WTC11 (cell line): ENCODE data around the gene SPTB. TPM values are rescaled to one million over a fixed set of nuclear protein-coding genes. Genes with fewer than 3 reads are reported as not detected.

Experiments
- ATAC-seq: fragments of 200-7000 bp; cut with Tn5 transposase; 2 replicates; pipeline ENCODE4 v1.10.0; 2021; ENCODE audit warnings: mild to moderate bottlenecking, moderate library complexity
- CTCF ChIA-PET: fragments of 300-600 bp; sonication (Branson Sonifier 250); formaldehyde crosslinking; loops from one replicate; lab custom pipeline; 2021; ENCODE audit warnings: antibody characterized with exemption; lab: Charles Lee
- POLR2A ChIA-PET: fragments of 350-600 bp; sonication (Branson Sonifier 250); formaldehyde crosslinking; loops from one replicate; lab custom pipeline; 2021; ENCODE audit warnings: antibody characterized with exemption; lab: Charles Lee
- DNase-seq: peaks from one replicate; pipeline ENCODE4 v3.0.0; 2021; ENCODE audit warnings: low spot score
- H3K27ac Mint-ChIP-seq: 2 replicates; pipeline ENCODE4 v1.8.0; 2021; ENCODE audit warnings: mixed read lengths
- H3K27me3 Mint-ChIP-seq: 2 replicates; pipeline ENCODE4 v1.8.0; 2021; ENCODE audit warnings: low read depth, mild to moderate bottlenecking, moderate library complexity, mixed read lengths
- H3K36me3 Mint-ChIP-seq: 2 replicates; pipeline ENCODE4 v1.8.0; 2021; ENCODE audit warnings: mixed read lengths
- H3K4me1 Mint-ChIP-seq: 2 replicates; pipeline ENCODE4 v1.8.0; 2022; ENCODE audit warnings: mixed read lengths
- H3K4me3 Mint-ChIP-seq: 2 replicates; pipeline ENCODE4 v1.8.0; 2021; ENCODE audit warnings: mild to moderate bottlenecking, moderate library complexity, mixed read lengths
- H3K9me3 Mint-ChIP-seq: 2 replicates; pipeline ENCODE4 v1.8.0; 2021; ENCODE audit warnings: mixed read lengths
- ARID4B ChIP-seq: sonication (generic); formaldehyde crosslinking; IDR thresholded peaks from 2 replicates; pipeline ENCODE4 v1.8.0; 2023; ENCODE audit warnings: missing genetic modification reagents, mild to moderate bottlenecking, borderline replicate concordance
- EMX1 ChIP-seq: fragments of 250-450 bp; sonication (Bioruptor Pico); IDR thresholded peaks from 2 replicates; pipeline ENCODE4 v1.8.0; 2021; ENCODE audit warnings: mild to moderate bottlenecking
- ERG ChIP-seq: fragments of 250-450 bp; sonication (Bioruptor Pico); IDR thresholded peaks from 2 replicates; pipeline ENCODE4 v1.8.0; 2021; ENCODE audit warnings: mild to moderate bottlenecking
- ESRRA ChIP-seq: sonication (generic); formaldehyde crosslinking; IDR thresholded peaks from 2 replicates; pipeline ENCODE4 v1.8.1; 2022; ENCODE audit warnings: mild to moderate bottlenecking, missing genetic modification reagents, borderline replicate concordance
- ETV6 ChIP-seq: sonication (generic); formaldehyde crosslinking; IDR thresholded peaks from 2 replicates; pipeline ENCODE4 v1.8.1; 2022; ENCODE audit warnings: mild to moderate bottlenecking, missing genetic modification reagents
- FOXJ3 ChIP-seq: sonication (generic); formaldehyde crosslinking; IDR thresholded peaks from 2 replicates; pipeline ENCODE4 v1.9.0; 2021; ENCODE audit warnings: missing genetic modification reagents, mild to moderate bottlenecking, borderline replicate concordance
- GRHL2 ChIP-seq: fragments of 250-450 bp; sonication (Bioruptor Pico); IDR thresholded peaks from 2 replicates; pipeline ENCODE4 v1.8.0; 2022; ENCODE audit warnings: mild to moderate bottlenecking, moderate library complexity; ENCODE audit not compliant: insufficient replicate concordance, severe bottlenecking
- JUN ChIP-seq: sonication (generic); formaldehyde crosslinking; IDR thresholded peaks from 2 replicates; pipeline ENCODE4 v1.8.0; 2023; ENCODE audit warnings: mild to moderate bottlenecking, missing genetic modification reagents
- KAT7 ChIP-seq: sonication (generic); formaldehyde crosslinking; IDR thresholded peaks from 2 replicates; pipeline ENCODE4 v1.8.1; 2023; ENCODE audit warnings: missing genetic modification reagents, mild to moderate bottlenecking, borderline replicate concordance
- MAX ChIP-seq: sonication (generic); formaldehyde crosslinking; IDR thresholded peaks from 2 replicates; pipeline ENCODE4 v1.8.0; 2022; ENCODE audit warnings: mild to moderate bottlenecking, missing genetic modification reagents
- MYBL2 ChIP-seq: sonication (generic); formaldehyde crosslinking; IDR thresholded peaks from 2 replicates; pipeline ENCODE4 v1.8.1; 2023; ENCODE audit warnings: mild to moderate bottlenecking, moderate library complexity, missing genetic modification reagents
- NFYB ChIP-seq: sonication (generic); formaldehyde crosslinking; conservative IDR thresholded peaks from 2 replicates; pipeline ENCODE4 v1.8.0; 2022; ENCODE audit warnings: low read depth, missing genetic modification reagents
- NR2C2 ChIP-seq: sonication (generic); formaldehyde crosslinking; IDR thresholded peaks from 2 replicates; pipeline ENCODE4 v1.8.0; 2022; ENCODE audit warnings: mild to moderate bottlenecking, missing genetic modification reagents
- SOX15 ChIP-seq: fragments of 250-450 bp; sonication (Bioruptor Pico); IDR thresholded peaks from 2 replicates; pipeline ENCODE4 v1.9.0; 2021; ENCODE audit warnings: mild to moderate bottlenecking
- TCF7 ChIP-seq: sonication (generic); formaldehyde crosslinking; IDR thresholded peaks from 2 replicates; pipeline ENCODE4 v1.8.0; 2022; ENCODE audit warnings: mild to moderate bottlenecking, low read depth, missing genetic modification reagents, moderate library complexity
- TP53 ChIP-seq: sonication (generic); formaldehyde crosslinking; IDR thresholded peaks from 2 replicates; pipeline ENCODE4 v1.8.1; 2023; ENCODE audit warnings: mild to moderate bottlenecking, missing genetic modification reagents
- ZBTB21 ChIP-seq: sonication (generic); formaldehyde crosslinking; IDR thresholded peaks from 2 replicates; pipeline ENCODE4 v1.8.1; 2023; ENCODE audit warnings: mild to moderate bottlenecking, missing genetic modification reagents, borderline replicate concordance
- ZNF121 ChIP-seq: sonication (generic); formaldehyde crosslinking; IDR thresholded peaks from 2 replicates; pipeline ENCODE4 v1.8.0; 2023; ENCODE audit warnings: missing genetic modification reagents
- ZNF263 ChIP-seq: sonication (generic); formaldehyde crosslinking; IDR thresholded peaks from 2 replicates; pipeline ENCODE4 v1.8.1; 2022; ENCODE audit warnings: low read depth, mild to moderate bottlenecking, moderate library complexity, missing genetic modification reagents
- ZNF671 ChIP-seq: fragments of 250-450 bp; sonication (Bioruptor Pico); IDR thresholded peaks from 2 replicates; pipeline ENCODE4 v1.8.0; 2021; ENCODE audit warnings: mild to moderate bottlenecking
- total RNA-seq: library from RNA; stranded (reverse); gene quantifications from 3 replicates; pipeline ENCODE4 v1.2.3, GENCODE V29; 2021
- TF ChIP-seq, protein P1 (sequence below): sonication (generic); formaldehyde crosslinking; IDR thresholded peaks from 2 replicates; pipeline ENCODE4 v1.8.1; 2023; ENCODE audit warnings: mild to moderate bottlenecking, missing genetic modification reagents, moderate library complexity
- TF ChIP-seq, protein P2 (sequence below): sonication (generic); formaldehyde crosslinking; IDR thresholded peaks from 2 replicates; pipeline ENCODE4 v1.8.1; 2023; ENCODE audit warnings: mild to moderate bottlenecking, missing genetic modification reagents, borderline replicate concordance
- TF ChIP-seq, protein P3 (sequence below): sonication (generic); formaldehyde crosslinking; IDR thresholded peaks from 2 replicates; pipeline ENCODE4 v1.8.0; 2022; ENCODE audit warnings: missing genetic modification reagents

SPTB gene
- total RNA-seq, 1 experiment from 2014 or later, result 3.2 TPM

DNA sequence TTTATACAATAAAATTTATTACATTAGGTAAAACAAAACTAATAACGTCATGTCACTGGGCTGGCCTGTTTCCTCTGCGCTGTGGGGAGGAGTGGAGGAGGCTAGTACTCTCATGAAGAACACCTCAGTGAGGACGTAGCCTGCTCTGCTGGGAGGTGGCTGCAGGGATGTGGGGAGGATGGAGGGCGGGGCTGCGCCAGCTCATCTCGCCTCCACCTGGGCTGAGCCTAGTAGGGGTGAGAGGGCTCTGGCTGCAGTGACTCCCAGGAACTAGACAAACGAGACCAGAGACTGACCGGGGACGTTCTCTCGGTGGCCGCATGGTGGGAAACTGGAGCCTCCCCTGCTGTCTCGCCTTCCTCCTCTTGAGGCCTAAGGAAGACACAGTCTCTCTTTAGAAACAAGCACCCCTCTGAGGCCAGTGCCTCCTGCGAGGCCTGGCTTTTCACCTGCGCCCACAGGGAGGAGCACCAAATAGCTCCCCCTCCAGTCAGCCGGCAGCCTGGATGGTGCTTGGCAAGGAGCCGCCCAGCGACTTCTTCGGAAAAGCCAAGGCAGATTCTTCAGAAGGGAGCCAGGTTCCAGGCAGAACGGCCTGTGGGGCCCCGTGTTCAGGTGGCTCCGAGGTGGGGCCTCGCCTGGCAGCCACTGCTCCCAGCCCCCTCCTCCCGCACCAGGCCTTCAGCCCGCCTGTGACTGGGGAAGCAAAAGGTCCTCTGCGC lies 113.1 kb downstream of the SPTB start:
- no peak overlapping the region for H3K4me3 Mint-ChIP-seq
- peak; percentile 64 for DNase-seq
- no peak overlapping the region for H3K27ac Mint-ChIP-seq
- no peaks in the 10 kb centered on the region for H3K36me3 Mint-ChIP-seq
- ChIA-PET POLR2A (interaction anchor here (1.8 kb wide), 1 partner anchor 114 kb away, joined by 4 read pairs; no protein-coding TSS in a partner anchor), CTCF (interaction anchor here (0.6 to 11.4 kb wide), 25 partner anchors 9 to 201 kb away, joined by 3 to 75 read pairs (median 4); partner anchors contain the start of gene PLEKHG3)
- no peaks in the 10 kb centered on the region for H3K9me3 Mint-ChIP-seq
- H3K4me1 Mint-ChIP-seq, result peaks cover 48% of the 10 kb centered on the region
- ATAC-seq, result peak; percentile 49
- H3K27me3 Mint-ChIP-seq, result peaks cover 15% of the 10 kb centered on the region
- TF ChIP-seq, protein P1, sequence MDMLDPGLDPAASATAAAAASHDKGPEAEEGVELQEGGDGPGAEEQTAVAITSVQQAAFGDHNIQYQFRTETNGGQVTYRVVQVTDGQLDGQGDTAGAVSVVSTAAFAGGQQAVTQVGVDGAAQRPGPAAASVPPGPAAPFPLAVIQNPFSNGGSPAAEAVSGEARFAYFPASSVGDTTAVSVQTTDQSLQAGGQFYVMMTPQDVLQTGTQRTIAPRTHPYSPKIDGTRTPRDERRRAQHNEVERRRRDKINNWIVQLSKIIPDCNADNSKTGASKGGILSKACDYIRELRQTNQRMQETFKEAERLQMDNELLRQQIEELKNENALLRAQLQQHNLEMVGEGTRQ (CRISPR knock-in tag), result 0 out of 2 replicates have a peak, but pooled peaks have one; percentile 17
- no peak for TF ChIP-seq MYBL2 (CRISPR knock-in tag)
- no peak for TF ChIP-seq NFYB (CRISPR knock-in tag)
- TF ChIP-seq GRHL2 (CRISPR knock-in tag), result no peak
- no peak for TF ChIP-seq JUN
- TF ChIP-seq ZNF121 (CRISPR knock-in tag), result no peak
- TF ChIP-seq ARID4B (CRISPR knock-in tag), result no peak
- 0 out of 2 replicates have a peak, but pooled peaks have one; percentile 36 for TF ChIP-seq ZBTB21 (CRISPR knock-in tag)
- no peak for TF ChIP-seq TCF7 (CRISPR knock-in tag)
- TF ChIP-seq MAX, result 0 out of 2 replicates have a peak, but pooled peaks have one; percentile 36
- no peak for TF ChIP-seq ZNF263 (CRISPR knock-in tag)
- no peak for TF ChIP-seq FOXJ3
- TF ChIP-seq ZNF671 (CRISPR knock-in tag), result no peak
- TF ChIP-seq, protein P2, sequence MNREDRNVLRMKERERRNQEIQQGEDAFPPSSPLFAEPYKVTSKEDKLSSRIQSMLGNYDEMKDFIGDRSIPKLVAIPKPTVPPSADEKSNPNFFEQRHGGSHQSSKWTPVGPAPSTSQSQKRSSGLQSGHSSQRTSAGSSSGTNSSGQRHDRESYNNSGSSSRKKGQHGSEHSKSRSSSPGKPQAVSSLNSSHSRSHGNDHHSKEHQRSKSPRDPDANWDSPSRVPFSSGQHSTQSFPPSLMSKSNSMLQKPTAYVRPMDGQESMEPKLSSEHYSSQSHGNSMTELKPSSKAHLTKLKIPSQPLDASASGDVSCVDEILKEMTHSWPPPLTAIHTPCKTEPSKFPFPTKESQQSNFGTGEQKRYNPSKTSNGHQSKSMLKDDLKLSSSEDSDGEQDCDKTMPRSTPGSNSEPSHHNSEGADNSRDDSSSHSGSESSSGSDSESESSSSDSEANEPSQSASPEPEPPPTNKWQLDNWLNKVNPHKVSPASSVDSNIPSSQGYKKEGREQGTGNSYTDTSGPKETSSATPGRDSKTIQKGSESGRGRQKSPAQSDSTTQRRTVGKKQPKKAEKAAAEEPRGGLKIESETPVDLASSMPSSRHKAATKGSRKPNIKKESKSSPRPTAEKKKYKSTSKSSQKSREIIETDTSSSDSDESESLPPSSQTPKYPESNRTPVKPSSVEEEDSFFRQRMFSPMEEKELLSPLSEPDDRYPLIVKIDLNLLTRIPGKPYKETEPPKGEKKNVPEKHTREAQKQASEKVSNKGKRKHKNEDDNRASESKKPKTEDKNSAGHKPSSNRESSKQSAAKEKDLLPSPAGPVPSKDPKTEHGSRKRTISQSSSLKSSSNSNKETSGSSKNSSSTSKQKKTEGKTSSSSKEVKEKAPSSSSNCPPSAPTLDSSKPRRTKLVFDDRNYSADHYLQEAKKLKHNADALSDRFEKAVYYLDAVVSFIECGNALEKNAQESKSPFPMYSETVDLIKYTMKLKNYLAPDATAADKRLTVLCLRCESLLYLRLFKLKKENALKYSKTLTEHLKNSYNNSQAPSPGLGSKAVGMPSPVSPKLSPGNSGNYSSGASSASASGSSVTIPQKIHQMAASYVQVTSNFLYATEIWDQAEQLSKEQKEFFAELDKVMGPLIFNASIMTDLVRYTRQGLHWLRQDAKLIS (CRISPR knock-in tag), result no peak
- TF ChIP-seq TP53, result 0 out of 2 replicates have a peak, but pooled peaks have one; percentile 35
- no peak for TF ChIP-seq ERG (CRISPR knock-in tag)
- no peak for TF ChIP-seq ESRRA (CRISPR knock-in tag)
- no peak for TF ChIP-seq KAT7 (CRISPR knock-in tag)
- TF ChIP-seq ETV6 (CRISPR knock-in tag), result peak; percentile 64; the same call in 1 of the 2 replicates
- TF ChIP-seq NR2C2, result no peak
- TF ChIP-seq, protein P3, sequence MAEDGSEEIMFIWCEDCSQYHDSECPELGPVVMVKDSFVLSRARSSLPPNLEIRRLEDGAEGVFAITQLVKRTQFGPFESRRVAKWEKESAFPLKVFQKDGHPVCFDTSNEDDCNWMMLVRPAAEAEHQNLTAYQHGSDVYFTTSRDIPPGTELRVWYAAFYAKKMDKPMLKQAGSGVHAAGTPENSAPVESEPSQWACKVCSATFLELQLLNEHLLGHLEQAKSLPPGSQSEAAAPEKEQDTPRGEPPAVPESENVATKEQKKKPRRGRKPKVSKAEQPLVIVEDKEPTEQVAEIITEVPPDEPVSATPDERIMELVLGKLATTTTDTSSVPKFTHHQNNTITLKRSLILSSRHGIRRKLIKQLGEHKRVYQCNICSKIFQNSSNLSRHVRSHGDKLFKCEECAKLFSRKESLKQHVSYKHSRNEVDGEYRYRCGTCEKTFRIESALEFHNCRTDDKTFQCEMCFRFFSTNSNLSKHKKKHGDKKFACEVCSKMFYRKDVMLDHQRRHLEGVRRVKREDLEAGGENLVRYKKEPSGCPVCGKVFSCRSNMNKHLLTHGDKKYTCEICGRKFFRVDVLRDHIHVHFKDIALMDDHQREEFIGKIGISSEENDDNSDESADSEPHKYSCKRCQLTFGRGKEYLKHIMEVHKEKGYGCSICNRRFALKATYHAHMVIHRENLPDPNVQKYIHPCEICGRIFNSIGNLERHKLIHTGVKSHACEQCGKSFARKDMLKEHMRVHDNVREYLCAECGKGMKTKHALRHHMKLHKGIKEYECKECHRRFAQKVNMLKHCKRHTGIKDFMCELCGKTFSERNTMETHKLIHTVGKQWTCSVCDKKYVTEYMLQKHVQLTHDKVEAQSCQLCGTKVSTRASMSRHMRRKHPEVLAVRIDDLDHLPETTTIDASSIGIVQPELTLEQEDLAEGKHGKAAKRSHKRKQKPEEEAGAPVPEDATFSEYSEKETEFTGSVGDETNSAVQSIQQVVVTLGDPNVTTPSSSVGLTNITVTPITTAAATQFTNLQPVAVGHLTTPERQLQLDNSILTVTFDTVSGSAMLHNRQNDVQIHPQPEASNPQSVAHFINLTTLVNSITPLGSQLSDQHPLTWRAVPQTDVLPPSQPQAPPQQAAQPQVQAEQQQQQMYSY (CRISPR knock-in tag), result no peak
- no peak for TF ChIP-seq SOX15
- no peak for TF ChIP-seq EMX1 (CRISPR knock-in tag)
